HFFc6 (cell line): ENCODE results near the gene ADSS2. TPM values are rescaled to one million over a fixed set of nuclear protein-coding genes. Genes with fewer than 3 reads are reported as not detected.
A peak's percentile ranks its signal among the peaks of the same experiment; 100 is the strongest.

Source experiments
- DNase-seq: peaks from one replicate; pipeline ENCODE4 v3.0.0-alpha.2; 2018
- H3K27ac Mint-ChIP-seq: 2 replicates; pipeline ENCODE4 v1.8.0; 2020; ENCODE audit warnings: mild to moderate bottlenecking, mixed read lengths
- H3K27me3 Mint-ChIP-seq: 2 replicates; pipeline ENCODE4 v1.8.0; 2021; ENCODE audit warnings: mild to moderate bottlenecking, moderate library complexity, mixed read lengths; ENCODE audit not compliant: insufficient read depth
- H3K36me3 Mint-ChIP-seq: 2 replicates; pipeline ENCODE4 v1.8.0; 2021; ENCODE audit warnings: low read depth, mixed read lengths
- H3K4me1 Mint-ChIP-seq: 2 replicates; pipeline ENCODE4 v1.8.0; 2020; ENCODE audit warnings: low read depth, mixed read lengths
- H3K4me3 Mint-ChIP-seq: 2 replicates; pipeline ENCODE4 v1.8.0; 2020; ENCODE audit warnings: mild to moderate bottlenecking, moderate library complexity, mixed read lengths
- H3K9me3 Mint-ChIP-seq: 2 replicates; pipeline ENCODE4 v1.8.0; 2020; ENCODE audit warnings: mild to moderate bottlenecking, mixed read lengths
- CTCF ChIP-seq: fragments of 200-600 bp; sonication (generic); IDR thresholded peaks from 2 replicates; pipeline ENCODE4 v1.5.0; 2021; ENCODE audit warnings: antibody characterized with exemption, mild to moderate bottlenecking
- total RNA-seq, 6 experiments: library from RNA; stranded (reverse); fragmentation: NEBNext Ultra II Directional; extraction: Animal tissue kit (Norgen Biotek cat#: 25700); gene quantifications; 2 replicates in 1 of 6; 3 replicates in 5 of 6; pipeline ENCODE4 v1.2.3, GENCODE V29; 2021

ADSS2 gene
- total RNA-seq, 6 experiments from 2014 or later = 38.6 to 45.0 (median 41.1) TPM

- peaks cover 22% of the 10 kb centered on the region for H3K36me3 Mint-ChIP-seq
- H3K9me3 Mint-ChIP-seq = no peaks in the 10 kb centered on the region
- no peaks in the 10 kb centered on the region; the same call in 1 of the 2 replicates for H3K27me3 Mint-ChIP-seq
- no peak for DNase-seq
- no peak for TF ChIP-seq CTCF
- peaks cover 54% of the 10 kb centered on the region for H3K4me1 Mint-ChIP-seq
- H3K27ac Mint-ChIP-seq = peak overlapping the region; percentile 89
- peak overlapping the region; percentile 69 for H3K4me3 Mint-ChIP-seq
These were observed 6.9 kb downstream of the ADSS2 start for GRCh38 chr1:244444854-244445253.

GRCh38 chr1:244442850-244443249, 8.9 kb downstream of the ADSS2 start:
- peaks cover 50% of the 10 kb centered on the region for H3K4me1 Mint-ChIP-seq
- H3K27ac Mint-ChIP-seq = no peak overlapping the region; the same call in 1 of the 2 replicates
- DNase-seq = no peak
- no peaks in the 10 kb centered on the region for H3K9me3 Mint-ChIP-seq
- peaks cover 10% of the 10 kb centered on the region; the same call in 1 of the 2 replicates for H3K36me3 Mint-ChIP-seq
- H3K27me3 Mint-ChIP-seq = no peaks in the 10 kb centered on the region; the same call in 1 of the 2 replicates
- TF ChIP-seq CTCF = no peak
- H3K4me3 Mint-ChIP-seq = no peak overlapping the region

GRCh38 chr1:244439391-244440032, 12.2 kb downstream of the ADSS2 start:
- Mint-ChIP-seq H3K9me3 (no peaks in the 10 kb centered on the region), H3K4me1 (peaks cover 46% of the 10 kb centered on the region), H3K27me3 (no peaks in the 10 kb centered on the region; the same call in 1 of the 2 replicates), H3K36me3 (peaks cover 16% of the 10 kb centered on the region), H3K4me3 (no peak overlapping the region), H3K27ac (peak overlapping the region; percentile 11; the same call in 1 of the 2 replicates)
- DNase-seq = no peak
- no peak for TF ChIP-seq CTCF

GRCh38 chr1:244437086-244437468, 14.6 kb downstream of the ADSS2 start:
- Mint-ChIP-seq H3K36me3 (peaks cover 19% of the 10 kb centered on the region), H3K4me1 (peaks cover 49% of the 10 kb centered on the region), H3K9me3 (no peaks in the 10 kb centered on the region), H3K27ac (peak overlapping the region; percentile 95), H3K4me3 (peak overlapping the region; percentile 73), H3K27me3 (no peaks in the 10 kb centered on the region; the same call in 1 of the 2 replicates)
- DNase-seq = no peak
- no peak for TF ChIP-seq CTCF

GRCh38 chr1:244436336-244437085, 15.2 kb downstream of the ADSS2 start:
- Mint-ChIP-seq H3K4me1 (peaks cover 49% of the 10 kb centered on the region), H3K36me3 (peaks cover 19% of the 10 kb centered on the region)
- DNase-seq = peak; percentile 25

More at GRCh38 chr1:244436336-244437085, 15.2 kb downstream of the ADSS2 start:
- TF ChIP-seq CTCF = no peak
- no peaks in the 10 kb centered on the region for H3K9me3 Mint-ChIP-seq
- H3K4me3 Mint-ChIP-seq = peak overlapping the region; percentile 73
- peak overlapping the region; percentile 95 for H3K27ac Mint-ChIP-seq
- H3K27me3 Mint-ChIP-seq = no peaks in the 10 kb centered on the region; the same call in 1 of the 2 replicates
